HG02870 (cell line): ENCODE results near the gene FRMD1.

ENCODE experiments used
- ATAC-seq: cut with Tn5 transposase; IDR thresholded peaks from one replicate; pipeline ENCODE4 v1.9.1; 2021; ENCODE audit warnings: mild to moderate bottlenecking, moderate library complexity; ENCODE audit not compliant: unreplicated experiment

The FRMD1 gene

GRCh38 chr6:168045706-168046620, 33.0 kb downstream of the FRMD1 start:
- no peak for ATAC-seq

- ATAC-seq: no peak
These were observed 33.8 kb downstream of the FRMD1 start for GRCh38 chr6:168045141-168045691.

GRCh38 chr6:168044521-168045130, 34.4 kb downstream of the FRMD1 start:
- no peak for ATAC-seq

GRCh38 chr6:168043848-168044415, 35.1 kb downstream of the FRMD1 start:
- no peak for ATAC-seq

GRCh38 chr6:168043193-168043847, 35.7 kb downstream of the FRMD1 start:
- ATAC-seq: no peak

GRCh38 chr6:168042426-168043192, 36.4 kb downstream of the FRMD1 start:
- no peak for ATAC-seq

GRCh38 chr6:168041928-168042327, 37.1 kb downstream of the FRMD1 start:
- ATAC-seq: no peak

- no peak for ATAC-seq
These were observed 38.0 kb downstream of the FRMD1 start for GRCh38 chr6:168040856-168041496.

- no peak for ATAC-seq
These were observed 39.2 kb downstream of the FRMD1 start for GRCh38 chr6:168039849-168040248.

GRCh38 chr6:168039301-168039700, 39.7 kb downstream of the FRMD1 start:
- no peak for ATAC-seq

- ATAC-seq: no peak
These were observed 40.4 kb downstream of the FRMD1 start for GRCh38 chr6:168038576-168039140.

GRCh38 chr6:168037856-168038255, 41.2 kb downstream of the FRMD1 start:
- ATAC-seq: no peak

GRCh38 chr6:168037242-168037641, 41.8 kb downstream of the FRMD1 start:
- no peak for ATAC-seq

GRCh38 chr6:168035661-168036545, 43.1 kb downstream of the FRMD1 start:
- ATAC-seq: no peak

GRCh38 chr6:168035098-168035660, 43.8 kb downstream of the FRMD1 start:
- ATAC-seq: no peak

- ATAC-seq: no peak
These were observed 44.5 kb downstream of the FRMD1 start for GRCh38 chr6:168034537-168034936.

- no peak for ATAC-seq
These were observed 45.2 kb downstream of the FRMD1 start for GRCh38 chr6:168033791-168034190.
